ENCODE data around the gene FAM53A. TPM values are rescaled to one million over a fixed set of nuclear protein-coding genes. Genes with fewer than 3 reads are reported as not detected.
"Not testable (repeated sequence)": the region's sequence is repeated elsewhere in the genome, so short reads cannot be mapped to it uniquely, and the experiment has no call there.

Gene FAM53A
- total RNA-seq, 1 donor from 2014 or later = 2.0 TPM

DNA sequence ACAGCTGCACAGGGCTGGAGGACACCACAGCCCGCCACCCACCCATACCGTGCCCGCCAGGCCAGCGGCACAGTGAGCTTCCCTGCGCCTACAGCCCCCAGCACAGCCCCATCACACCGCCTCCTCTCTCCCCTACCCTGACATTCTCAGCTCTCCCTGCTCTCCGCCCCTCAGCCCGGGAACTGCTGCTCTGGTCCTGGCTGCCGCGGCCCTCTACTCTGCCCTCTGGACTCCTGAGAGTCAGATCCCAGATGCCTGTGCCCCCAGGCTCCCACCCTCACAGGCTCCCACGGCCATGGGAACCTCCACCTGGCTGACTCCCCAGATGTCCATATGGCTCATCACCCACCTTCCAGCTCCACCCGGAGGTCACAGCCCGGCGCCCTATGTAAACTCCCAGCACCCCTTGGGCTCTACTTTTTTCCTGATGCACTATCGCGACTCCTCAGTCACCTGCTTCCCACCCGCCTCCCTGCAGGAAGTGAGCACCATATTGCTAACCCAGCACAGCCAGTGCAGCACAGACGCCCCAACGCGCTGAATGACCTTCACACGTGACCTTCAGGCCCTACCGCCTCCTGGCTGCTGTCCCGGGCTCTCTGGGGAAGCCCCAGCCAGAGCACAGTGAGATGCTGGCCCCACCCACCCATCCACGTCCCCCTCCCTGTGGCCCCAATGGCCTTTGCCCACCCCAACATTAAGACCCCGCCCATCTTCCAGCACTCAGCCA is 23.0 kb downstream of the FAM53A start:
- no peak for DNase-seq

DNA sequence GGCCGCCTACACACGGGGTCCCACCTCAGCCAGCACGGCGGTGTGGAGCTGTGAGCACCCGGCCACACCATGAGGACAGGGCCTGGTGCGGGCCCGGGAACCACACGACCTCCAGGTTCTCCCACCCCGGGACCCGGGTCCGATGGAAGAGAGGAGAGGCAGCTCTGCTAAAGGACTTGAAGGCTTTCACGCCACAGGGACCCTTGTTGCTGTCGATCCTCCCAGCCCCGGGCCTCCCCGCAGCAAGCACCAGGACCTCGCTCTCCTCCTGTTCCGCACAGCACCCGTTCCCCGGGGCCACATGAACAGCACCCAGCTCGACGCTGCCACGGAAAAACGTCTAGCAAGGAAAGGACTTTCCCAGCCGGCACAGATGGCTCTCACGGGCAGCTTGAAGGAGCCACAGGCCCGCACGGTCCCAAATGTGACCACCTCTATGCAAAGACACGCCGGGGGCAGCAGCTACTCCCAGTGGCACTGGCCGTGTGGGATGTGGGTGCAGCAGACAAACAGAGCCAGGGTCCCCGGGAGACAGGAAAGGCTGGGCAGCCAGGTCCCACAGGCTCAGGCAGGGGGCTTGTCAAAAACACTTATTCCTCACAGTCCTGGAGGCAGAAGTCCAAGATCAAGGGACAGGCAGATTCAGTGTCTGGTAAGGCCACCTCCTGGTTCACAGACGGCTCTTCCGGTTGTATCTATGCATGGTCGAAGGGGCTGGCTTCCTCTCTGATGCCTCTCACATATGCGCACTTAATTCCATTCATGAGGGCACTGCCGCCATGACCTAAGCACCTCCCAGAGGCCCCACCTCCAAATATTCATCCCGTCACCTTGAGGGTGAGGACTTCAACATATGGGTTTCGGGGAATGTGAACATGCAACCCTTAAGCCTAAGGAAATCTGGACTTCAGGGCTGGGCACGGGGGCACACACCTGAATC is 24.7 kb downstream of the FAM53A start:
- DNase-seq = no peak

DNA sequence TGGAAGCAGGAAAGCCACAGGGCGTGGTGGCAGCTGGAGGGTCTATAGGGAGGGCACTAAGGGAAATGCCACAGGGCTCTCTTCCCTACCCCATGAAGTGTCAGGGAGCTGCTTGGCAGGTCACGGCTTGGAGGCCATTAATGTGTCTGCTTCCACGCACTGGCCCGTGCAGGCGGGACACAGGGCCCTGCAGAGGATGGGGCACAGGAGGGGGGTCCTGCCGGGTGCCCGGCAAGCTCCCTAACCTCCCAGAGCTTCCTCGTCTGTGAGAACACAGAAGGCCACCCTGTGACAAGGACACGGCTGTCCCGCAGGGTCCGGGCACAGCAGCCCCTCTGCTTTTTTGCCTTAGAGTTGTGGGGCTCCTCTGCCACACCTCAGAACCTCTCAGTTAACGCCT is 25.5 kb downstream of the FAM53A start:
- DNase-seq = no peak

DNA sequence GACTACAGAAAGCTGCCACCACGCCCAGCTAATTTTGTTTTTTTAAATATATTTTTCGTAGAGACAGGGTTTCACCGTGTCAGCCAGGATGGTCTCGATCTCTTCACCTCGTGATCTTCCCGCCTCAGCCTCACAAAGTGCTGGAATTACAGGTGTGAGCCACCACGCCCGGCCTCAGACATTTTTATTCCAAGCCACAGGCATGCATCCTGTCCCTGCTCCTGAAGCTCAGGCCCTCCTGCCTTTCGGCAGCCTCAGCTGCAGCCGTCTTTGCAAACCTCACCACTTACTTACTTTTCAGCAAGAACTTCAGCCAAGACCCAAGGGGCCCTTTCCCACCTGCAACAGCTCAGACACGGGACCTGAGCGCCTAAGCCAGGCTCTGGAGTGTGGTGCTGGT is 26.0 kb downstream of the FAM53A start:
- DNase-seq = no peak

DNA sequence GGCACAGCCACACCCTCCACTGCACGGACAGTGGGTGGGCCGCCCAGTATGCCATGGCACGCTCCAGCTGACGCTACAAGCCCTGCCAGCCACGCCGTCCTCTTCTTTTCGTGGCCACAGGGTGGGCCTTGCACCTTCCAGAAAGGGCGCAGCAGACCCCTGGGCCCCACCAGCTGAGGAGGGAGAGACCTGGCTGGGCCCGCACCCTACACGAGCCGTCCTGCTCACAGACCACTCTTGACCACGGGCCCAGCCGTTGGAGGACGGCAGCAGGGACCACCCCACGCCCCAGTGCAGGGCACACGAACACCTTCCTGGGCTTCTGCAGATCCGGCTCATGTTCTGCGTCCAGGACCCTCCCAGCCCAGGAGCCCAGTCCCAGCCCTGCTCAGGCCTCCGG is 27.1 kb downstream of the FAM53A start:
- DNase-seq = no peak

DNA sequence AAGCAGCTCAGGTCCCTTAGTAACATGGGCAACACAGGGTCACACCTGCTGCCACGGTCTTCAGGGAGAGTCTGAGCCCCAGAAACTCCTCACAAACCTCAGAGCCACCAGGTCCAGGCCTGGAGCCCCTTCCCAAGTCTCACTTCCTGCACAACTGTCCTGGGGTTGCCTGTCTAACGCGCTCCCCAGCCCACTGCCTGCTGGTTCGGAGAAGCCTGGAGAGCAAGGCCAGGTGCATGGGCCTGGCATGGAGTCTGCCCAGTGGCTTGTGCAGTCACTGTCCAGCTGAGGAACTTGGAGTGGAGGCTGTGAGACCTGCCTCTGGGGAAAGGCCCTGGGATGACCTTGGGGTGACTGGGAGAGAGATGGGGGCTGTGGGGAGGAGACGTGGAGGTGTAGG is 28.0 kb downstream of the FAM53A start:
- no peak for DNase-seq

DNA sequence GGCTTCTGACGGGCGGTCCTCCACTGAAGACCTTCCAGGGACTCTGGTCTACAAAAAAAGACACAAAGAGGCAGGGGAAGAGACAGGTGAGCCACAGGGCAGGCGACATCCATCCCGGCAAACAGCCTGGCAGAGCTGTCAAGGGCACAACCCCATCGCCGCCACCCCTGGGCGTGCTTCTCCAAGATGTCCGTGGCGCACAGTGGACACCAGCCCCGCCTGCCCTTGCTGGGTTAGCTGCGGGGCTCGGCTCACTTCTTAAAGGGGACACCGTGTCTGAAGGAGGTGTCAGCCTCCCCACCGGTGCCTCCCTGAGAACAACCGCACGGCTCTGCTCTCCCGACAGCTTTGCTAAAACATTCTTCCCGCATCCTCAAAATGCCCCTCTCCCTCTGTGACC is 28.4 kb downstream of the FAM53A start:
- no peak for DNase-seq

DNA sequence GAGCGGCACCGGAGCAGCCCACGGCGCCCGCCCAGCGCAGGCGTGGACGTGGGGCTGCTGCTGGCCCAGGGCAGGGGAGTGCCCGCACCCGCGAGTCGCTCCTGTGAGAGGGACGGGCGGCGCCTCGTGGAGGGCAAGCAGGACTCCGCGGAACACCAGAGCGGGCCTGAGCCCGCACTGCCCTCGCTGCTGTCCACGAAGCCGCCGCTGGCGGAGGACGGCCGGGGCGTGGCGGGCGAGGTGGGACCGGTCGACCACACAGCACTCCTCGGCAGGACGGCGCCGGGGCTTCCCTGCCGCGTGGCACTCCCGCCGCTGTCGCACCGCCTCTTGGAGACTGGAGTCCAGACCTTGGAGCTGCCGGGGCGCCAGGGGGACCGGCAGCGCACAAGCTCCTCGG is 29.0 kb downstream of the FAM53A start:
- no peak for DNase-seq

DNA sequence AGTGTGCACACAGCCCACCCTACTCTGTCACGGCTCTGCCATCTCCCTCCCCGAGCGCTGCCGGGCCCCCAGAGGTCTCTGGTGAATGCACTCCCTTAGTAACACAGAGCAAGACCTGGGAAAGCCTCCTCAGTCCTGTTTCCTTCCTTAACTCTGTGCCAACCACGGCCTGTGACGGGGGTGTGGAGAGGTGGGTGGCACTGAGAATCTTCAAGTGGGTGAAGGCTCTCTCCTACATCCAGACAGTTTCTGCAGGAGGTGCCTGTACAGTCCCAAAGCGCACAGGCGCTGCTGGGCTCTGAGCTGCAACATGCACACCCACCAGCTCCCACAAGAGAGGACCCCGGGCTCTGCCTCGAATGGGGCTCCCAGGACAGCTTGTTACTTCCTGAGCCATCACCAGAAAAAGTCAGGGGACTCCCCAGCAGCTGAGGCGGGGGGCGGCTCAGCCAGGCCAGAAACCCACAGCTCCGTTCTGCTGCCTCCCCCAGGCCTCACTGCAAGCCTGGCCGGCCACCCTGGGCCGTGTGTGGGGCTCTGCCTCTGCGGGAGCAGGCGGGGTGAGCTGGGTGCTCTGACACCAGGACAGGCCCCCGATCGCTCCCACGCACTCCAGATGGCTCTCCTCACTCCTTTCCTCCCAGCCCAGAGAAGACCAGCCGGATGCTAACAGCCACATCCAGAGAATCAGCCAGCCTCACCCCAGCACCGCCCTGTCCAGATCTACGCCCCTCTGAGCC is 29.7 kb downstream of the FAM53A start:
- no peak for DNase-seq

DNA sequence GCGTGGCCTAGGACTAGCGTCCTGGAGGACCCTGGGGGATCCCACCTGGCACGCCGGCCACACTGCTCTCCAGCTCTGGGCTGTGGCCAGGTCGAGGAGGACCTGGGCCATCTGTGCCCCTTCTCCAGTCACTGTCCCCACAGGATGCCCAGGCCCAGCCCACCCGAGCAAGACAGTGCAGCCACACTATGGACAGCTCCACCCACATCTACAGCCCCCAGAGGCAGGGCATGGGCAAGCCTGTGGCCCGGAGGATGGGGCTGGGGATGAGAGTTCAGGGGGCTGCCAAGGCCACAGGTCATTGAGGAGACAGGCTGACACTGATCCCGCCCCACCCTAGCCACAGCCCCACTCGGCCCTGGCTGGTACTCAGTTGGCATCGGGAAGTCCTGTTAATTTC is 30.3 kb downstream of the FAM53A start:
- no peak for DNase-seq

DNA sequence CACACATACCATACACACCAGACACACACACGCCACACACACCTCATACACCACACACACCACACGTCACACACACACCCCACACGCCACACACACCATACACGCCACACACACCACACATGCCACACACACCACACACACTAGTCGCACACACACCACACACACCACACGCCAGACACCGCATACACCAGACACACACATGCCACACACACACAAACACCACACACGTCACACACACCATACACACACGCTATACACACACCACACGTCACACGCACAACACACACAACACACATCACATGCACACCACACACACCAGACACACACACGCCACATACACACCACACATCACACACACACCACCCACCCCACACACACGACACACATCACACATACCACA is 32.0 kb downstream of the FAM53A start:
- DNase-seq = no peak

DNA sequence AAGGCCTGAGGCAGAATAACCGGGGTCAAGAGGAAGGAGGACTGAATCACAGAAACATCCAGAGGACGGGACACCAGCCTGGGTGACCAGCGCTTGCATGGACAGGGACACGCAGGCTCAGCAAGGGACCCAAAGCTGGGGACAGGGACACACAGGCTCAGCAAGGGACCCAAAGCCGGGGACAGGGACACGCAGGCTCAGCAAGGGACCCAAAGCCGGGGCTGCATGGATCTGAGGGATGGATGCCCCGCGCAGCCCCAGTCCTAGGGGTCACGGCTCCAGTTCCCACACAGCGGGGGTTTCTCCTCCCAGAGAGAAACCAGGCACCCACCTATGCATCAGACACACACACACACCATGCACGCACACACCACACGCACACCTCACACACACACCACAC is 32.5 kb downstream of the FAM53A start:
- no peak for DNase-seq

DNA sequence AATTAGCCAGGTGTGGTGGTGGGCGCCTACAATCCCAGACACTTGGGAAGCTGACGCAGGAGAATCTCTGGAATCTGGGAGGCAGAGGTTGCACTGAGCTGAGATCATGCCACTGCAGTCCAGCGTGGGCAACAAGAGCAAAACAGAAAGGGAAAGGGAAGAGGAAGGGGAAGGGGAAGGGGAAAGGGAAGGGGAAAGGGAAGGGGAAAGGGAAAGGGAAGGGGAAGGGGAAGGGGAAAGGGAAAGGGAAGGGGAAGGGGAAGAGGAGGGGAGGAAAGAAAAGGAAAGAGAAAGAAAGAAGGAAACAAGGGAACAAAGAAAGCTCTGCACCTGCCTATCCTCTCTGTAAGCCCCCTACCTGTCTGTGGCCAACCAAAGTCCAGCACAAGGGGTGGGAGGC is 35.2 kb downstream of the FAM53A start:
- no peak for DNase-seq

DNA sequence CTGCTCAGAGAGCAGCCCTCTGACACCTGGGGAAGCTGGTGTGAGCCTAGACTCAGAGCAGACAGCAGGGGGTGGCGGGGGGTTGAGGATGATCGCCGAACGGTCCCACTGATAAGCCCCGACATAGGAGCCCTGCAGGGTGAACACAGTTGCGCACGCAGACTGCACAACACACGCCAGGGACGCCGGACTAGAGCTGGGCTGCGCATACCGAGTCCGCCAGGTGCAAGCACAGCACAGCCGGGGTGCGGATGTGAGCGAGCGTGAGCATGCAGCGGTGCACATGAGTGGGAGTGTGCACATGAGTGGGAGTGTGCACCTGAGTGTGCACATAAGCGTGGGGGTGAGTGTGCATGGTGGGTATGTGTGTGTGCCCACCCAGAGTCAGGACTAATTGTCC is 36.7 kb downstream of the FAM53A start:
- no peak for DNase-seq

DNA sequence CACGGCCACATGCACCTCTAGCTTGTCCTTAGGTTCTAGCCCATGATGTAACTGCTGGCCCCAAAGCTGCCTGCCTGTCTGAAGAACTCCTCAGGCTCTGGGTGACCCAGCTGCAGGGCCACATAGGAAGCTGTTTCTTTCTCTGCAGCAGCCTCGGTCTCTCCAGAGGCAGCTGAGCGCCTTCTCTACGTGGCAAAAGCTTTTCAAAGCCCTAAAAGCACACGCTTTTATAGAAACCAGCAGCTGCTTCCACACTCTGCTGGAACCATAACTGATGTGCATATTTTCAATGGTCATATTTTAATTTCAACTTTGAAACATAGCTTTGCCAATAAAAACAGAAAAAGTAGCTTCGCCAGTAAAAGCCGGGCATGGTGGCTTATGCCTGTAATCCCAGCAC is 37.4 kb downstream of the FAM53A start:
- no peak for DNase-seq

DNA sequence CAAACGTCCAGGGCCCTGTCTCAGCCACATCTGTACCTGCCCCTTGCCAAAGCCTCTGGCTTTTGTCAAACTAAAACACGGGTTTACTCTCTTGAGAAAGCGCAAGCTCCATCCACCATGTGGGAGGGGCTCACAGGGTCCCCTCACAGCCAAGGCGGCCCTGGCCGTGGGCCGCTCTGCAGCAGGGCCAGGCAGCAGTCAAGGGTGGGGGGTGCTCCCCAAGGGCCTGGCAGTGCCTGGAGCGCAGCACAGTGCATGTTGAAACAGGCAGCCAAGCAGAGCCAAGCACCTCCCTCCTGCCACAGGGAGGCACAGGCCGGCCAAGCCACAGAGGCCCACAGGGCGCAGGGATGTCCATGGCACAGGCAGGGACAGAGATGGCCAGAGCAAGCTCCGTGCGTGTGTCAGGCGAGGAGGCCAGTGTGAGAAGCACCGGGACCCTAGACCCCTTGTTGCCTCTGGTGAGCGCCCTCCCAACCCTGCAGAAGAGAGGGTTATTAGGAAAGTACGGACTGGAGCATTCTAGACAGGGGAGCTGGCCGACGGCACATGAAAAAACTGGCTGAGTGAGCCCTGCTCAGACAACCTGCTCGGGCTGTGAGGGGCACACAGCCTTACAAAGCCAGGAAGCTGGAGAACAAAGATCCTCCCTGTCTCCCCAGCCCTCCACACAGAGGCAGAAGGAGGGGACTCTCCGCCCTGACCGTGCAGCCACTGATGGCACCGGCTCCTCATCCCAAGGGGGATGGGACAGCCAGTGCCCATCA is 39.0 kb downstream of the FAM53A start:
- DNase-seq = no peak

DNA sequence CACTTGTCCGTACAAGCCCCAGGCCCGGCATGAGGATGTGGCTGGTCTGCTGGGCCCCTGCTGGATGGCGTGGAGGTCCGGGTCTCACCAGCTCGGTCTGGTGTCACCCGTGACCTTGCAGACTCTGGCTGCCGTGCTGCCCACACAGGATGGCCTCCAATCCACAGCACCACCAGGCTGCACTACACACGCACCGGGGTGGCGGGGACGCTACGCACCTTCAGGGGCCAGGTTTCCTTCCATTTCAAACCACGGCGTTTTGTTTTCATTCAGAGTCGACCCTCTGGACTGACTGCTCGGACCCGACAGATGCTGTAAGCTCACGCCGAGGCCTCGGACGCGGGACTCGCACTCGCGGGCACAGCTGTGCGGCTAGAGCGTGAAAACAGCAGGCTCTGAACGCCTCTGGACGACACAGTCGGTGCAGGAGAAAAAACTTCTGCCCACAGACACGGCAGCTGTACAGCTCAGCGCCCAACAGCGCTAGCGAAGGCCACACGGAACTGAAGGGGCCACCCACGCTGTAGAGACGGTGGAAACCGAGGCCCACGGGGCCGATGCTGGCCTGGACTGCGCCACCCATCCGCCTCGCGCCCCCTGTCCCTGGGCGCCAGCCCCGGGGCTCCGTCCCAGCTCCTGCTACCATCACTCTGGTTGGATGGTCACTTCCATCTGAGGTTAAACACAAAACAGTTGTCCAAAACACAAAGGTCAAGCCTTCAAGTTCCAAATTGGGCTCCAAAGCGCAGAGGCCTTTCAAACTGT is 40.0 kb downstream of the FAM53A start:
- DNase-seq = no peak

DNA sequence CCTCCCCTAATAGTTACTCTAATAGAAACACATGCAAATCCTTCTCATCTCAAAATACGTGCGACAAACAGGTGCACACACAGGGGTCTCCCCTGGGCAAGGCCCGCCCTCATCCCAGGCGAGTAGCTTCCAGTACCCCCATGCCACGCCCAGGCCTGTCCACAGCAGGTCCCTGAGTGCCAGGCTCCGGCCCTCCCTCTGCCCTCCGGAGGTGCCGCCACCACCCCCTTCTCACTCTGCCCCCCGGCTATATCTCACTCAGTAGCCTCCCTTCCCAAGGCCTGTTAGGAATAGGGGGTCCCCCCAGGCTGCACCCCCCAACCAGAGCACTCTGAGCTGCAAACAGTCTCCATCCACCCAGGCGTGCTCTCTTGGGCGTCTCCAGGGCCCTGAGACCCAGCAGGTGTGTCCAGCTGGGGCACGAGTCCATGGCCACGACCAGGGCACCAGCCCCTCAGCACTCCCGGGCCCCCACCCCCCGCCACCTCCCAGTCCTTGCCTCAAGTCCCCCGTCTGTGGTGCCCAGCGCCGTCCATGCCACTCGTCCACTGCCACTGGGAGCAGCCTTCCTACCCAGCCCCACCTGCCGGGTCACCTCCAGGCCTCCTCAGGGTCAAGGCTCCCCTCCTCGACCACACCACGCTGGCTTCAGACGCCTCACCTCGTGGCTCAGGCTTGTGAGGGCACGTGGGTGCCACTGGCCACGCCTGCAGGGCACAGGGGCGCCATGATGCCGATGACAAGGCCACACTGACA is 41.7 kb downstream of the FAM53A start:
- no peak for DNase-seq

DNA sequence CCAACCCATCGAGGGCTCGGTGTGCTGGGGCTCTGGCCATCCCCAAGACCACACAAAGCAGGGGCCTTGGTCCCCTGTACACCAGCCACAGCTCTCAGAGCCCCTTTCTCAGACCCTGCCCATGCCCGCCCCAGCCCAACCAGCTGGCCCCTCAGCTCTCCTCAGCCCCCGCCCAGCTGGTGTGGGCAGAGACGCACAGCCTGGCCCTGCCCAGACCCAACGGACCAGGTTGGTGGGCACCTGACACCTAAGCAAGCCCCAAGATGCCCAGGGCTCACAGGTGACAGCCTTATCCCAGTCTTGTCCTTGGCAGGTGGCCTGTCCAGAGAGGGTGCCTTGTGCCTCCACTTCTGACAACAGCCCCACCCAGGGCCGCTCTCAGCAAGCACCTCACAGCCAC is 42.4 kb downstream of the FAM53A start:
- DNase-seq = no peak

DNA sequence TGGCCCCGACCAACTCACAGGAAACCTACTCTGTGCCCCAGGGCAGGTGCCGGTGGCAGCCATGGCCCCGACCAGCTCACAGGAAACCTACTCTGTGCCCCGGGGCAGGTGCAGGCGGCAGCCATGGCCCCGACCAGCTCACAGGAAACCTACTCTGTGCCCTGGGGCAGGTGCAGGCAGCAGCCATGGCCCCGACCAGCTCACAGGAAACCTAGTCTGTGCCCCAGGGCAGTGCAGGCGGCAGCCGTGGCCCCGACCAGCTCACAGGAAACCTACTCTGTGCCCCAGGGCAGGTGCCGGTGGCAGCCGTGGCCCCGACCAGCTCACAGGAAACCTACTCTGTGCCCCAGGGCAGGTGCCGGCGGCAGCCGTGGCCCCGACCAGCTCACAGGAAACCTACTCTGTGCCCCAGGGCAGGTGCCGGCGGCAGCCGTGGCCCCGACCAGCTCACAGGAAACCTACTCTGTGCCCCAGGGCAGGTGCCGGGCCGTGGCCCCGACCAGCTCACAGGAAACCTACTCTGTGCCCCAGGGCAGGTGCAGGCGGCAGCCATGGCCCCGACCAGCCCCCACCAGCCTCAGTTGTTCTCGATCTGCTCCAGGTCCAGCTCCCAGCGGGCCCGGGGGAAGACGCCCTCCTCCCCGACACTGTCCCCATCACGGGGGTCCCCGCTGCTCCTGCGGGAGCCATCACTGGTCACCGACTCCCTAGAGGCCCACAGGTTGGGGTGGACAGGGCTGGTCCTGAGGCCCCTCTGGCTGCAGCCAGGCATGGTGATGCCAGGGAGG is 43.2 kb downstream of the FAM53A start:
- DNase-seq = not testable (repeated sequence)

Data from skin of body (tissue), 2 donors.